Spinal cord (tissue), 10 donors: ENCODE results near the gene NR6A1. TPM values are rescaled to one million over a fixed set of nuclear protein-coding genes. Genes with fewer than 3 reads are reported as not detected.

Experiments
- DNase-seq, 6 donors: peaks; one replicate each; pipeline versions ENCODE4 v3.0.0 to v3.0.0-alpha.2; 2013 to 2015; ENCODE audit warnings: low spot score in 6 of 6, low read depth in 4 of 6
- H3K27ac ChIP-seq: one replicate; pipeline ENCODE4 v1.5.1; 2013; ENCODE audit warnings: low read depth, low read length, control low read depth
- H3K27me3 ChIP-seq: one replicate; pipeline ENCODE4 v1.6.1; 2013; ENCODE audit warnings: low read length; ENCODE audit not compliant: control insufficient read depth, insufficient read depth
- H3K36me3 ChIP-seq: one replicate; pipeline ENCODE4 v1.6.1; 2013; ENCODE audit warnings: low read length; ENCODE audit not compliant: control insufficient read depth, insufficient read depth
- H3K4me1 ChIP-seq: one replicate; pipeline ENCODE4 v1.6.1; 2013; ENCODE audit warnings: low read length; ENCODE audit not compliant: control insufficient read depth, insufficient read depth
- H3K4me3 ChIP-seq: one replicate; pipeline ENCODE4 v1.5.1; 2013; ENCODE audit warnings: low read depth, low read length, control low read depth
- H3K9me3 ChIP-seq: one replicate; pipeline ENCODE4 v1.6.1; 2013; ENCODE audit warnings: low read length; ENCODE audit not compliant: control insufficient read depth, insufficient read depth
- WGBS: methylation state at CpG from one replicate; pipeline ENCODE4 v1.1.5; 2013; ENCODE audit warnings: missing lambda C conversion rate; ENCODE audit not compliant: insufficient coverage; 5-methylcytosine and 5-hydroxymethylcytosine counted together
- long read RNA-seq, 4 donors: transcript quantifications; one replicate each; lab custom pipeline, GENCODE V29; 2026
- polyA plus RNA-seq, 2 donors: library from polyadenylated mRNA; unstranded; fragments of 120-200 nt; gene quantifications; one replicate each; pipeline ENCODE4 v1.2.1, GENCODE V29; 2013; ENCODE audit not compliant: insufficient read length in 2 of 2
- total RNA-seq, 2 donors: library from RNA; depleted of rRNA in 1 of 2; stranded (reverse); fragments of 120-200 nt in 1 of 2; fragments of >200 nt in 1 of 2; gene quantifications; one replicate each; pipeline versions ENCODE4 v1.2.3 to v1.2.4, GENCODE V29; 2013 to 2014
- donor health status: healthy.

The NR6A1 gene
- total RNA-seq (1 to 10 TPM; 2.8 to 4.3 TPM), polyA plus RNA-seq (1 to 10 TPM; 3.8 to 5.8 TPM)
- long read RNA-seq, donor 1, full-length matches to known transcripts: 1 of 1 reads
- long read RNA-seq, donor 1, partial matches to known transcripts: 0 of 1 reads
- long read RNA-seq, donor 1, other reads (novel, unspliced or antisense): 0 of 1 reads
- long read RNA-seq, donor 2: 0 reads
- long read RNA-seq, donor 3: 0 reads
- long read RNA-seq, donor 4, partial matches to known transcripts: 16 of 21 reads
- long read RNA-seq, donor 4, other reads (novel, unspliced or antisense): 5 of 21 reads

- H3K36me3 ChIP-seq: no peaks in the 10 kb centered on the region
- DNase-seq: peak; percentile 93 to 99 (median 97)
- H3K9me3 ChIP-seq: no peaks in the 10 kb centered on the region
- H3K4me1 ChIP-seq: peaks cover 25% of the 10 kb centered on the region
- H3K27ac ChIP-seq: peak within 1 kb of the TSS; percentile 82
- peak within 1 kb of the TSS; percentile 70 for H3K4me3 ChIP-seq
- peaks cover 20% of the 10 kb centered on the region for H3K27me3 ChIP-seq
- 0% methylated on average over 70 of the region's 82 CpGs for WGBS
Observed at GRCh38 chr9:124771021-124771866, at the start of gene NR6A1. NR6A1 (minus strand) TSS chr9:124771311.

- Histone ChIP-seq H3K27me3 (no peaks in the 10 kb centered on the region), H3K4me3 (no peak overlapping the region), H3K4me1 (peaks cover 21% of the 10 kb centered on the region), H3K9me3 (no peaks in the 10 kb centered on the region), H3K36me3 (no peaks in the 10 kb centered on the region), H3K27ac (no peak overlapping the region)
- WGBS: 79% methylated on average over 15 of the region's 18 CpGs
- DNase-seq: no peak
Observed at GRCh38 chr9:124818431-124819281, 47.5 kb upstream of the NR6A1 start.

- no peaks in the 10 kb centered on the region for H3K9me3 ChIP-seq
- H3K36me3 ChIP-seq: no peaks in the 10 kb centered on the region
- no peak overlapping the region for H3K27ac ChIP-seq
- 98% methylated on average over 4 of the region's 5 CpGs for WGBS
- H3K4me1 ChIP-seq: peaks cover 40% of the 10 kb centered on the region
- no peak overlapping the region for H3K4me3 ChIP-seq
- no peaks in the 10 kb centered on the region for H3K27me3 ChIP-seq
- DNase-seq: no peak
Observed at GRCh38 chr9:124815601-124816000, 44.5 kb upstream of the NR6A1 start.

GRCh38 chr9:124814164-124814535 lies 43.0 kb upstream of the NR6A1 start:
- Histone ChIP-seq H3K9me3 (no peaks in the 10 kb centered on the region), H3K36me3 (peaks cover 7% of the 10 kb centered on the region), H3K27ac (no peak overlapping the region), H3K4me1 (peaks cover 37% of the 10 kb centered on the region), H3K4me3 (no peak overlapping the region), H3K27me3 (no peaks in the 10 kb centered on the region)
- 67% methylated on average over 5 of the region's 5 CpGs for WGBS
- no peak for DNase-seq

- no peak for DNase-seq
- Histone ChIP-seq H3K4me3 (no peak overlapping the region), H3K4me1 (peaks cover 37% of the 10 kb centered on the region), H3K9me3 (no peaks in the 10 kb centered on the region), H3K27ac (peak overlapping the region; percentile 89), H3K27me3 (no peaks in the 10 kb centered on the region), H3K36me3 (peaks cover 7% of the 10 kb centered on the region)
- 59% methylated on average over 10 of the region's 11 CpGs for WGBS
Observed at GRCh38 chr9:124813501-124814163, 42.5 kb upstream of the NR6A1 start.

- H3K4me1 ChIP-seq: peaks cover 37% of the 10 kb centered on the region
- no peaks in the 10 kb centered on the region for H3K27me3 ChIP-seq
- WGBS: 76% methylated on average over 5 of the region's 7 CpGs
- no peak overlapping the region for H3K4me3 ChIP-seq
- no peaks in the 10 kb centered on the region for H3K9me3 ChIP-seq
- no peak for DNase-seq
- peaks cover 7% of the 10 kb centered on the region for H3K36me3 ChIP-seq
- peak overlapping the region; percentile 89 for H3K27ac ChIP-seq
Observed at GRCh38 chr9:124813041-124813440, 41.9 kb upstream of the NR6A1 start.

GRCh38 chr9:124812441-124812876 lies 41.3 kb upstream of the NR6A1 start:
- H3K4me1 ChIP-seq: peaks cover 37% of the 10 kb centered on the region
- no peaks in the 10 kb centered on the region for H3K9me3 ChIP-seq
- peak overlapping the region; percentile 89 for H3K27ac ChIP-seq
- WGBS: 90% methylated on average over 1 of the region's 6 CpGs
- no peak overlapping the region for H3K4me3 ChIP-seq
- DNase-seq: peak in 1 of 6 donors; percentile 51
- no peaks in the 10 kb centered on the region for H3K27me3 ChIP-seq
- peaks cover 7% of the 10 kb centered on the region for H3K36me3 ChIP-seq

- peak overlapping the region; percentile 89 for H3K27ac ChIP-seq
- peaks cover 7% of the 10 kb centered on the region for H3K36me3 ChIP-seq
- no peak overlapping the region for H3K4me3 ChIP-seq
- no peaks in the 10 kb centered on the region for H3K27me3 ChIP-seq
- no peaks in the 10 kb centered on the region for H3K9me3 ChIP-seq
- peaks cover 37% of the 10 kb centered on the region for H3K4me1 ChIP-seq
- WGBS: 36% methylated on average over 10 of the region's 12 CpGs
- peak in 1 of 6 donors; percentile 74 for DNase-seq
Observed at GRCh38 chr9:124810663-124811355, 39.7 kb upstream of the NR6A1 start.
